Astrocyte (in vitro differentiated cells and primary cell): Measurements from ENCODE around the gene STIL. TPM values are rescaled to one million over a fixed set of nuclear protein-coding genes. Genes with fewer than 3 reads are reported as not detected.

Source experiments
- DNase-seq: peaks from one replicate; pipeline ENCODE4 v3.0.0-alpha.2; 2010; ENCODE audit warnings: low read depth
- FAIRE-seq: peaks from 2 replicates; lab custom pipeline; 2011; peaks lifted over from hg19 to GRCh38; lab: Jason Lieb, UNC
- H2AFZ ChIP-seq: 2 replicates; pipeline ENCODE4 v1.6.0; 2012; ENCODE audit warnings: low read depth, low read length, inconsistent platforms
- H3K27ac ChIP-seq: 2 replicates; pipeline ENCODE4 v1.5.1; 2011; ENCODE audit warnings: low read depth, low read length, inconsistent platforms
- H3K27me3 ChIP-seq: 2 replicates; pipeline ENCODE4 v1.6.0; 2011; ENCODE audit warnings: low read length, inconsistent platforms; ENCODE audit not compliant: insufficient read depth
- H3K36me3 ChIP-seq: 2 replicates; pipeline ENCODE4 v1.5.1; 2011; ENCODE audit warnings: low read length, inconsistent platforms; ENCODE audit not compliant: insufficient read depth
- H3K4me1 ChIP-seq: 2 replicates; pipeline ENCODE4 v1.5.1; 2011; ENCODE audit warnings: low read length, inconsistent platforms; ENCODE audit not compliant: insufficient read depth
- H3K4me2 ChIP-seq: 2 replicates; pipeline ENCODE4 v1.6.0; 2012; ENCODE audit warnings: low read length, inconsistent platforms
- H3K4me3 ChIP-seq: 2 replicates; pipeline ENCODE4 v1.5.1; 2011; ENCODE audit warnings: low read depth, mild to moderate bottlenecking, low read length, inconsistent platforms; ENCODE audit not compliant: insufficient read depth
- H3K79me2 ChIP-seq: 2 replicates; pipeline ENCODE4 v1.6.0; 2012; ENCODE audit warnings: mild to moderate bottlenecking, low read length, inconsistent platforms; ENCODE audit not compliant: insufficient read depth
- H3K9ac ChIP-seq: 2 replicates; pipeline ENCODE4 v1.6.0; 2012; ENCODE audit warnings: mild to moderate bottlenecking, low read length, inconsistent platforms
- H3K9me3 ChIP-seq: 2 replicates; pipeline ENCODE4 v1.5.1; 2012; ENCODE audit warnings: low read depth, mild to moderate bottlenecking, low read length, inconsistent platforms; ENCODE audit not compliant: insufficient read depth
- H4K20me1 ChIP-seq: 2 replicates; pipeline ENCODE4 v1.6.0; 2012; ENCODE audit warnings: low read length, inconsistent platforms; ENCODE audit not compliant: insufficient read depth
- H3K27ac Mint-ChIP-seq: one replicate; pipeline ENCODE4 v1.8.0; 2021; ENCODE audit warnings: mild to moderate bottlenecking, mixed read lengths; ENCODE audit not compliant: unreplicated experiment
- H3K27me3 Mint-ChIP-seq: one replicate; pipeline ENCODE4 v1.8.0; 2021; ENCODE audit warnings: low read depth, mixed read lengths; ENCODE audit not compliant: unreplicated experiment
- H3K36me3 Mint-ChIP-seq: one replicate; pipeline ENCODE4 v1.8.0; 2021; ENCODE audit warnings: low read depth, mixed read lengths; ENCODE audit not compliant: unreplicated experiment
- H3K4me1 Mint-ChIP-seq: one replicate; pipeline ENCODE4 v1.8.0; 2021; ENCODE audit warnings: low read depth, mixed read lengths; ENCODE audit not compliant: unreplicated experiment
- H3K4me3 Mint-ChIP-seq: one replicate; pipeline ENCODE4 v1.8.0; 2021; ENCODE audit warnings: mild to moderate bottlenecking, moderate library complexity, mixed read lengths; ENCODE audit not compliant: unreplicated experiment
- H3K9me3 Mint-ChIP-seq: one replicate; pipeline ENCODE4 v1.8.0; 2021; ENCODE audit warnings: mild to moderate bottlenecking, mixed read lengths; ENCODE audit not compliant: unreplicated experiment
- EZH2 ChIP-seq: IDR thresholded peaks from 2 replicates; pipeline ENCODE4 v1.6.1; 2012; ENCODE audit warnings: mild to moderate bottlenecking, low read length, inconsistent platforms; ENCODE audit not compliant: insufficient read depth
- total RNA-seq: library from RNA; stranded (reverse); gene quantifications from 2 replicates; pipeline ENCODE4 v1.2.1, GENCODE V29; 2021
- TF ChIP-seq, protein P1 (sequence below): IDR thresholded peaks from 2 replicates; pipeline ENCODE4 v1.5.1; 2011; ENCODE audit warnings: low read depth, mild to moderate bottlenecking, inconsistent platforms, low read length, moderate library complexity; ENCODE audit not compliant: insufficient read depth

STIL gene
- total RNA-seq, 1 donor from 2014 or later, result 8.8 TPM

DNA sequence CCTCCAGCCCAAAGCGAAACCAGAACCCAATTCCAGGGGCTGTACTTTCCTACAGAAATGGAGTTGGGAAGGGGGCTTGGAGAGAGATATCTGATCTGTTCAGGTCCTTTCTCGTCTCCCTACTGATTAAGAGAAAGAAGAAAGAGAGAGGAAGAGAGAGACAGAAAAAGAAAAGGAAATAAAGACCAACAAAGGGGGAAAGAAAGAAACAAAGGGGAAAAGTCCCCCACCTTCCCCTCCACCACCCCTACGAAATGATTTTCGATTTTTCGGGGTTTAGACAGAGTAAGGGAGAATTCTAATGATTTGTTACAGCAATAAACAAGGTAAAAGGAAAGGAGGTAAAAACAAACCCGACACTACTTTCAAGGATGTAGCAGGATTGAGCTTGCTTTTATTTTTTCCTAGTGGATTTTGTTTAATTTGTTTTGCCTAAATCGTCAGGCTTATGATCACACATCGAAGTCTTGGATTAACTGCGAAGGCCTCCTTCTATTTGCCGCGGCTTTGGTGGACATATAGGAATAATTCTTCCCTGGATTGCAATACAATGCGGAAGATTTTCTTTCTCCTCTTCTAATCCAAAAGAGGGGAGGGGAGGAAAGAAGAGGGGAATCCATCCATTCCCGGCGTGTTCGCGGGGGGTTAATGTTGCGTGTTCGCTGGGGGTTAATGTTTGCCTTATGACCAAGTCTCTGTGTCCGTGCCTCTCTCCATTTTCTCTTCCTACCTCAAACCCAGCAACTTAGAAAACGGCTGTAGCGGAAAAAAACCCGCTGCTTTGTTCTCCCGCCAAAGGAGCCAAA is 83.9 kb downstream of the STIL start:
- no peak overlapping the region for H3K4me2 ChIP-seq
- FAIRE-seq (no peak), DNase-seq (no peak)
- no peaks in the 10 kb centered on the region for H3K4me1 ChIP-seq
- peak; percentile 76 for TF ChIP-seq EZH2
- TF ChIP-seq, protein P1, sequence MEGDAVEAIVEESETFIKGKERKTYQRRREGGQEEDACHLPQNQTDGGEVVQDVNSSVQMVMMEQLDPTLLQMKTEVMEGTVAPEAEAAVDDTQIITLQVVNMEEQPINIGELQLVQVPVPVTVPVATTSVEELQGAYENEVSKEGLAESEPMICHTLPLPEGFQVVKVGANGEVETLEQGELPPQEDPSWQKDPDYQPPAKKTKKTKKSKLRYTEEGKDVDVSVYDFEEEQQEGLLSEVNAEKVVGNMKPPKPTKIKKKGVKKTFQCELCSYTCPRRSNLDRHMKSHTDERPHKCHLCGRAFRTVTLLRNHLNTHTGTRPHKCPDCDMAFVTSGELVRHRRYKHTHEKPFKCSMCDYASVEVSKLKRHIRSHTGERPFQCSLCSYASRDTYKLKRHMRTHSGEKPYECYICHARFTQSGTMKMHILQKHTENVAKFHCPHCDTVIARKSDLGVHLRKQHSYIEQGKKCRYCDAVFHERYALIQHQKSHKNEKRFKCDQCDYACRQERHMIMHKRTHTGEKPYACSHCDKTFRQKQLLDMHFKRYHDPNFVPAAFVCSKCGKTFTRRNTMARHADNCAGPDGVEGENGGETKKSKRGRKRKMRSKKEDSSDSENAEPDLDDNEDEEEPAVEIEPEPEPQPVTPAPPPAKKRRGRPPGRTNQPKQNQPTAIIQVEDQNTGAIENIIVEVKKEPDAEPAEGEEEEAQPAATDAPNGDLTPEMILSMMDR, result no peak
- H3K27ac ChIP-seq, result no peak overlapping the region
- H3K9ac ChIP-seq, result no peak overlapping the region
- H2AFZ ChIP-seq, result no peak overlapping the region
- peaks cover 91% of the 10 kb centered on the region for H3K27me3 ChIP-seq
- H3K79me2 ChIP-seq, result no peaks in the 10 kb centered on the region
- no peaks in the 10 kb centered on the region for H3K9me3 ChIP-seq
- no peak overlapping the region for H3K4me3 ChIP-seq
- peaks cover 83% of the 10 kb centered on the region for H3K27me3 Mint-ChIP-seq
- H3K4me1 Mint-ChIP-seq, result peaks cover 8% of the 10 kb centered on the region
- no peaks in the 10 kb centered on the region for H3K36me3 Mint-ChIP-seq
- peak overlapping the region; percentile 63 for H3K27ac Mint-ChIP-seq
- H3K4me3 Mint-ChIP-seq, result peak overlapping the region; percentile 50
- peaks cover 8% of the 10 kb centered on the region for H4K20me1 ChIP-seq
- peaks cover 13% of the 10 kb centered on the region for H3K9me3 Mint-ChIP-seq
- H3K36me3 ChIP-seq, result no peaks in the 10 kb centered on the region

DNA sequence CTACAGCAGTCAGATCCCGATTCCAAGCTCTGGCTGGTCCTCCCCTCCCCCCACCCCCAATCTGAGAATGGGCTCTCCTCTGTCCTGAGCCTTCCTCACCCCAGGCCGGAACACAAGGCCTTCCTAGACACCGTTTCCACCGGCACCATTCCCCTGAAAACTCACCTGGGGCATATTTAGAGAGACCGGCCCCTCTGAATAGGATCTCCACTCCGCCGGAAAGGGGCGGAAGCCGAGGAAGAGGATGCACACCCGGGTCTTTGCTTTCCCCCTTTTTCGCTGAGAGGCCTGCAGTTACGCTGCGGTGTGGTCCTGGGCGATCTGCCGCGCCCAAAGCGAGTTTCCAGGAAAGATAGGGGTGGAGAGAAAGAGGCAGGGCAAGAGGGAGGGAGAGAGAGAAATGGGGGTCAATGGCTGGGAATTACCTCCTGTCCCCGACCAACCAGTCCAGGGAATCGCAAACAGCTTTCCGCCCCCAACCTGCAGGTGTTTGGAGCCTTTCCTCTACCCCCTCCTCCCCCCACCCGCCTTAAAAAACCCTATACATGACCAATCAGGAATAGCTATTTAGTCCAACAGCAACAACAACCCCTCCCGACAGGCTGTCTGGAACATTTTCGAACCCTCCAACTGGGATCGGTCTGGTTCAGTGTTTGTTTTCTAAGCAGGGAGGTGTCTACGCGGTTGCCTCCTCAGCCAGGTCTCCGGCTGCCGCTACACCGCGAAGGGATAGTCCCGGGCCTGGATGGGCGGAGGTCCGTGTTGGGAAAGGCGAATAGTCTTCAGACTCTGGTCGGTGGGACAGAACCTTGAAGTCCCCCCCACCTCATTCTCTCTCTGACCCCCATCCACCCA is 84.7 kb downstream of the STIL start:
- H3K27ac ChIP-seq, result no peak overlapping the region
- Mint-ChIP-seq H3K27me3 (peaks cover 77% of the 10 kb centered on the region), H3K9me3 (peaks cover 13% of the 10 kb centered on the region), H3K36me3 (no peaks in the 10 kb centered on the region), H3K27ac (no peak overlapping the region), H3K4me1 (peaks cover 6% of the 10 kb centered on the region), H3K4me3 (no peak overlapping the region)
- H3K4me3 ChIP-seq, result no peak overlapping the region
- peak; percentile 92 for TF ChIP-seq EZH2
- TF ChIP-seq, protein P1, result no peak
- H3K79me2 ChIP-seq, result no peaks in the 10 kb centered on the region
- peaks cover 3% of the 10 kb centered on the region for H3K9me3 ChIP-seq
- no peak overlapping the region for H3K9ac ChIP-seq
- H4K20me1 ChIP-seq, result peaks cover 8% of the 10 kb centered on the region
- no peak overlapping the region for H2AFZ ChIP-seq
- H3K4me1 ChIP-seq, result no peaks in the 10 kb centered on the region
- DNase-seq (no peak), FAIRE-seq (no peak)
- H3K27me3 ChIP-seq, result peaks cover 93% of the 10 kb centered on the region
- no peaks in the 10 kb centered on the region for H3K36me3 ChIP-seq
- no peak overlapping the region for H3K4me2 ChIP-seq
